HG03175 (cell line): ENCODE data around the gene DERA.
"Not testable (repeated sequence)": the region's sequence is repeated elsewhere in the genome, so short reads cannot be mapped to it uniquely, and the experiment has no call there.

Source experiments
- ATAC-seq: cut with Tn5 transposase; IDR thresholded peaks from one replicate; pipeline ENCODE4 v1.9.1; 2021; ENCODE audit warnings: mild to moderate bottlenecking, moderate library complexity; ENCODE audit not compliant: unreplicated experiment

The DERA gene

DNA sequence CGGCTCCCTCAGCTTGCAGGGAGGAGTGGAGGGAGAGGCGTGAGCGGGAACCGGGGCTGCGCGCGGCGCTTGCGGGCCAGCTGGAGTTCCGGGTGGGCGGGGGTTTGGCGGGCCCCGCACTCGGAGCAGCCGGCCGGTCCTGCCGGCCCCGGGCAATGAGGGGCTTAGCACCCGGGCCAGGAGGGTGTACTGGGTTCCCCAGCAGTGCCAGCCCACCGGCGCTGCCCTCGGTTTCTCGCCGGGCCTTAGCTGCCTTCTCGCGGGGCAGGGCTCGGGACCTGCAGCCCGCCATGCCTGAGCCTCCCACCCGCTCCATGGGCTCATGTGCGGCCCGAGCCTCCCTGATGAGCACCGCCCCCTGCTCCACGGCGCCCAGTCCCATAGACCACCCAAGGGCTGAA, 146.2 kb downstream of the DERA start:
- ATAC-seq: not testable (repeated sequence)

DNA sequence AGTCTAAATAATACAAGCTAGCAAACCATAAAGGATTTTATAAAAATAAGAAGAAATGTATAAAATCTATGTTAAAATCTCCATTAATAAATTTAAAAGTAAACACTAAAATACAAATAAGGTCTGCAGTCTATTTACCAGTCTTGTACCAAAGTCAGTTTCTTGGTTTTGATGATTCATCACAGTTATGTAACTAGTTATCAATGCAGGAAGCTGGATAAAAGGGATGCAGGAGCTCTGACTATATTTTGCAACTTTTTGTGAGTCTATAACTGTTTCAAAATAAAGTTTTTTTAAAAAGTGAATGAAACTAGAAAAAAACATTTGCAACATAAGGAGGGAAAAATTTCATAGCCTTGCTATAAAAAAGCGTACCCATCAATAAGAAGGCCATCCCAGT, 151.5 kb downstream of the DERA start:
- no peak for ATAC-seq

GRCh38 chr12:16063726-16064125, 152.6 kb downstream of the DERA start:
- no peak for ATAC-seq

DNA sequence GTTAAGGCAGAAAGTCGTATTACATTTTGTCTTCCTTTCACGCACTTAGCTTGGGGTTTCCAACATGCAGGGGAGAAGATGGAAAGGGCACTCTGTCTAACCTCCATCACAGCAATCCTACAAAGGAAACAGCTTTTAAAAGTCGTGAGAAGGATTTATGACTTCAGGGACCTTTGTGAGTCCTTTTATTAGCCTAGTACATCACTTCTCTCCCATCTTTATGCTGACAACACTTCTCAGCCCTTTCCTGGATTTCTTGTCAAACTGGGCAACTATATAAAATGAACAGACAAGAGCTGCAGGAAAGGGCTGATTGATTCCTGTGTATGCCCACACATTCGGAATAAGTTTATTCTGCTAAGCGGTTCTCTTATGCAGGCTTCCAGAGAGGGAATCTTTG, 159.0 kb downstream of the DERA start:
- ATAC-seq: no peak

GRCh38 chr12:16072678-16073077, 161.5 kb downstream of the DERA start:
- no peak for ATAC-seq

DNA sequence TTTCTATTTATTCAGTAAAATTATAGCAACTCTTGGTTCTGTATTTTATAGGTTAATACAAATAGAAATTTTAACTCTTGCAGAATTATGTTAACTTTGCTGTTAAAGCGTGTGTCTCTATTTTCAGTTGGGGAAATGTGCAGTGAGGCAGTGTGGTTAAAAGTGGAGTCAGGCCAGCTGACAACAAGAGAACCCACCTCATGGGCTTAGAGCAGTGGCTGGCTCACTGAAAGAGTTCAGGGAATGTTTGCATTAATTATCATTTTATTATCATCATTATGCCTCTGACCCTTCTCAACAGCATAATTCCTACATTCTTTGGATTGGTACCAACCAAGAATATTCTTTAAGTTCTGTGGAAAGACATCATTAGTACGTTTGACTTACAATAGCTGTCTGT, 163.8 kb downstream of the DERA start:
- ATAC-seq: no peak

DNA sequence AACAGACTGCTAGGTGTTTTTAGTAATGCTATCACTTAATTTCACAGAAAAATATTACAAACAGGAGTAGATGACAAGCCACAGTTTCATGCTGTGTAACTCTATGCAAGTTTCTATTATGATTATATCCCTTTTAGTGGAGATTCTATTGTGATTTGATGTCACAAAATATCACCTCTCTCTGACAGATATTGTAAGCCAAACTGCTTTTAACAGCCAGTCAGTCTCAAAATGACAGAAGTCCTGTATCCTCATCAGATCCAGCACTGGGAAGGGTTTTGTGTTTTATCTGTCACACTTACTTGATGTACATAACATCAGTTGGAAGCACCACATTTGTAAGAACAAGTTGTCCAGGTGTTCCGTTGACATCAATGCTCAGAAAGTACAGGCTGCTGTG, 164.8 kb downstream of the DERA start:
- ATAC-seq: no peak

GRCh38 chr12:16076557-16076956, 165.4 kb downstream of the DERA start:
- ATAC-seq: peak; percentile 74

DNA sequence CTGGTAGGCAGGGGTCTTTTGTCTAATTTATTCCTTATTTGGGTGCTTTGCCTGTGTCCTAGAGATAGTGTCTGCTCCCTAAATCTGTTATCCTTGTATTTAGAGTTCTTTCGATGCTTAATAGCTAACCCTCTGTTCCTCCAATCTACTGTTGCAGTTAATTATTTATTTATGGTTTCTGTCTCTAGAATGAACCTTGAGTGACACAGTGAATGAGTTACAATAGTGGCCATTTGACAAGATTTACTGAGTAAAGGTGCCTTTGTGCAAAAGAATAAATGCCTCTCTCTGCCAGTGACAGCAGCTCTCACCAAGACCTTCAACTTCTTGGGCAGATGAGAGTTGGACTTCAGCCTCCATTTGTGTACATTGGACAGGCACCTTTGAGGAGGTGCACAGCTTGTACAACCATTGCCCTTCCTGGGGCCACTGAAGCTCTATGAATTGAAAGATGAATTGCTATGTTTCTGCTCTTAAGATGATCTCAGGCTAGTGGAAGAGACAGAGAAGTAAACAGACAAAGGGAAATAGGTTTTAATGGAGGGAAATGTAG, 165.9 kb downstream of the DERA start:
- ATAC-seq: peak; percentile 57

DNA sequence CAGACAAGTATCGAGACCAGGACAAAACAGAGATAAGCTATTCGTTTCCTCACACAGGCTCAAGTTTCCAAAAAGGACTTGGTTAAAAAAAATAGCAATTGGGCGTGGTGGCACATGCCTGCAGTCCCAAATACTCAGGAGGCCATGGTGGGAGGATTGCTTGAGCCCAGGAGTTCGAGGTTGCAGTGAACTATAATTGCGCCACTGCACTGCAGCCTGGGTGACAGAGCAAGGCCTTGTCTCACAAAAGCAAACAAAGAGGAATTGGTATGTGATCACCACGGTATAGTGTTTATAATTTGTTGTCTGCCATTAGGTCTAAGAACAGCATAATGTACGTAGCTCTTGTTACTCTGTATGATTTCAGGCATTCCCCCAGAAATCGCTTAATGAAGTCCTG, 175.3 kb downstream of the DERA start:
- no peak for ATAC-seq

DNA sequence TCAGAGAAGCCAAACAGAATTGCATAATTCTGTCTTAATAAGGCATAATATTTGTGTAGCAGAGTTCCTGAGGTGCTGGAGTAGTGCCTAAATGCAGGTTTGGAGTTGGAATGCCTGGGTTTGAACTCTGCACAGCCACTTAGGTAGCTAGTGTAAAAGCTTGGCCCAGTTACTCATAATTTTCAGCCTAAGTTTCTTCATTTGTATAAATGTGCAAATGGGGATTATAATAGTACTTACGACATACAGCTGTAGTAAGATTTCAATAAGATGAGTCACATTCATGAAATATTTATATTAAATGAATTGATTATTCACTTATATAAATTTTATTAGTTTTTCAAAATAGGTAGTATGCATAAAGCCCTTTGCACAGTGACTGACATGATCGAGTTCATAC, 175.8 kb downstream of the DERA start:
- ATAC-seq: no peak
